GM04504 (cell line): ENCODE measurements around the gene RALY.
"Not testable (repeated sequence)": the region's sequence is repeated elsewhere in the genome, so short reads cannot be mapped to it uniquely, and the experiment has no call there.

Experiments
- DNase-seq: peaks from one replicate; pipeline ENCODE4 v3.0.0-alpha.2; 2012; ENCODE audit warnings: low read depth

The RALY gene

GRCh38 chr20:34015401-34016335 lies 22.0 kb downstream of the RALY start:
- no peak for DNase-seq

GRCh38 chr20:34016736-34017135 lies 23.0 kb downstream of the RALY start:
- DNase-seq: no peak

- peak; percentile 69 for DNase-seq
Measured at GRCh38 chr20:34017610-34018009, 23.9 kb downstream of the RALY start.

DNA sequence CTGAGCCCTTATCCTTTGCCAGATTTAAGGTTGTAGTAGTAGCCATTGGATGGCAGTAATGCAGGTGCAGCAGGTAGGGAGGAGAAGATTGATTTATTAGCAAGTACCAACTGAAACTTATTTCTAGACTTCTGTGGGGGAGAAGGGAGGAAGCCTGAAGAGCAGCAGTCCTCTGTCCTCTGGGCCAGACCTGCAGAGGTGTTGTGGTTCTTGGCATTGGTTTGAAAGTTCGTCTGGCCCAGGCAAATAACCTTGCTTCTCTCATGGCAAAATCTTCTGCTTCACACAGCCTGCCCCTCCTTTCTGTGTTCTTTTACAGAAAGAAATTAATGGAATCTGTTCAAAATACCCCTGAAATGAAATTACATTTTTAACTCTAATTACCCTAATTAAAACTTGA lies 24.5 kb downstream of the RALY start:
- no peak for DNase-seq

- no peak for DNase-seq
Measured at GRCh38 chr20:34022151-34022838, 28.6 kb downstream of the RALY start.

DNA sequence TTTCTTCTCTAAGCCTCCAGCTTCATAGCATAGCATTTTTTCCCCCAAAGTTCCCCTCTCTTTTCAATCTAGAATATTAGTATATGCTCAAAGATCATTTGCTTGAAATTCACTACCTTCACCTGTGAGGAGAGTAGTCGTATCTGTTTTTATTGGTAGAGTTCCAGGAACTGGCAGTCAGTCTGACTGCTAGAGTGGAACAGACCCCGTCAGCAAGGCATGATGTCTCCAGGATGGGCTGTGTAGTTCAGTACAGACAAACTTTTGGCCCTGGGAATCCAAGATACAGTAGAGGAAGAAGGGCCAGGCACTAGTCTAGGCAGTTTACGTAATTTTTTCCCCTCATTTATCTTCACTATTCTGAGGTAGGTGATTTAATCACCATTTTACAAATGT lies 29.1 kb downstream of the RALY start:
- DNase-seq: no peak

GRCh38 chr20:34023937-34024722 lies 30.4 kb downstream of the RALY start:
- DNase-seq: no peak

DNA sequence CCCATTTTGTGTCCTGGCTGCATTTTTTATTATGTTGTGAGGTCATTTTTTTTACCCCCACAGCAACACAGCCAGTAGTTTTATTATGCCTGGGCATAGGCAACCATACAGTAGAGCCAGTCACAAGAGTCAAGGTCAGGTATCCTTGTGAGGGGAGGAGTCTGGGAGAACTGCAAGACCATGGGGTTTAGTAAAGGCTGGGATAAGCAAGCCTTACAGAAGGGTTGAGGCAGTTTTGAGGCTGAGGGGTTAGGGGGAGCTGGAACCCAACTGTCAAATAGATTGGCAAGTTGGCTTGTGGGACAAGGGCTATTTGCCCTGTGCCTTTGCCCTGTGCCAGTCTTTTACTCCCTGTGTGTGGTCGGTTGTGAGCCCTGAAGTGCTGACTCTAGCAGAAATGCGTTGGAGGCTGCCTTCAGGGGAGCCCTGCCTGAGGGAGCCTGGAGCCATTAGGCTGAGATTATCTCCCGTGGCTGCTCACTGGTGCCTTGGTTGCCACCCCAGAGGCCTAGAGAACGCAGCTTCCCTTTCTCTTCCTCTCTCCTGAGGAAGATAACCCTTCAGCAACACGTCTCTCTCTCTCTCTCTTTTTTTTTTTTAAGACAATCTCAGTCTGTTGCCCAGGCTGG lies 31.1 kb downstream of the RALY start:
- DNase-seq: no peak

DNA sequence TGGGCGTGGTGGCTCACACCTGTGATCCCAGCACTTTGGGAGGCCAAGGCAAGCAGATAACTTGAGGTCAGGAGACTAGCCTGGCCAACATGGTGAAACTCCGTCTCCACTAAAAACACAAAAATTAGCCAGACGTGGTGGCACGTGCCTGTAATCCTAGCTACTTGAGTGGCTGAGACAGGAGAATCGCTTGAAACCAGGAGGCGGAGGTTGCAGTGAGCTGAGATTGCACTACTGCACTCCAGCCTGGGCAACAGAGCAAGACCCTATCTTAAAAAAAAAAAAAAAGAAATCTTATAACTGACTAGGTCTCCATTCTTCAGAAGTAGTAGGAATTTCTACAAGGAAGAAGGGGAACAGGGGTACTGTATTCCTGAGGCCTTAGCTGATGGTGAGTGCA lies 34.3 kb downstream of the RALY start:
- DNase-seq: not testable (repeated sequence)

DNA sequence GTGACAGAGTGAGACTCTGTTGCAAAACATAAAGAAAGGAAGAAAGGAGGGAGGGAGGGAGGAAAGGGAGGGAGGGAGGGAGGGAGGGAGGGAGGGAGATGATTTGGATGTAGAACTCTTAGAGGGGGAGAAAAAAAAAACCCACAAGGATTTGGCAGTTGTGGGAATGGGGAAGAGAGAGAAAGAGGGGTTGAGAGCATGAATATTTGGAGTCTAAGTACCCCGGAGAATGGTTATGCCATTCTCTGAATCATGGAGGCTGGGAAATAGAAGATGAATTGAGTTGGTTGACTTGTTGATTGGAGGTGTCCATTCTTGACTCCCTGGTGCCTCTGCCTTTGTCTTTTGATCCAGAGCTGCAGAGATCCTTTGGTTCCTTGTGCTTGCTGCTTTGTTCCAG lies 35.7 kb downstream of the RALY start:
- DNase-seq: no peak

- DNase-seq: no peak
Measured at GRCh38 chr20:34030456-34030855, 36.7 kb downstream of the RALY start.

DNA sequence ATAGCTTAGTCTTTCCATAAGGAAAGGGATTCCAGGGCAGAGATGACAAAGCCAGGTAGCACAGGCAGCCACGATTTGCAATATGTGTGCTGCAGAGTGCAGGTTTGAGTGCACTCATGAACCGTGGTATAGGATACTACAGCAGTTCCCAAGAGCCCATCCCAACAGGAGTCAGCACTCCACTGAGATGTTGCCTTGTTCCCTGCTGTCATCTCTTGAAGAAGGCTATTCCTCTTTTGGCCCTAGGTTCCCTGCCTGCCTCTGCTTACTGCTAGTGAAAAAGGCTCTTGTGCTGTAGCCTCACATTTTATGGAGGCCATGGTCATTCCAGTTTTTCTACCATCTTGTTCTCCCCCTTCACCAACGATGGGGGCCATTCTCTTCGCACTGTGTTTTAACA lies 40.2 kb downstream of the RALY start:
- DNase-seq: no peak

- DNase-seq: no peak
Measured at GRCh38 chr20:34037121-34037520, 43.4 kb downstream of the RALY start.

DNA sequence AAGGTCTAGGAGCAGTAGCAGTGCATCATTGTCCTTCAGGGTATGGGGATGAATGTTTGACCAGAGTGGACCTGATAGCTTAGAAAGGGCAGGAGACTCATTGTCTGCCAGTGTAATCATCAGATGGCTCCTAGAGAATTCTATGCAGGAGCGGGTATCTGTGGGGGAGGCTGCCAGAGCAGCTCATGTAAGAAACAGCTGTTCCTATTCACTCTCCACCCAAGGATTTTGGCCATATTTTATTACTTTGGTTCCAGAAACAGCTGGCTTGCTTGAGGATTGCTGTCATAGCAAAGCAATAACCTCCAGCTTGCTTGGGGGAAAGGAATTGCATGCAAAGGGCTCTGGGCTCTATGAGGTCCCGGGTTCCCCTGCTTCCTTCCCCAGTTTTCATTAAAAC lies 44.1 kb downstream of the RALY start:
- DNase-seq: peak; percentile 30

DNA sequence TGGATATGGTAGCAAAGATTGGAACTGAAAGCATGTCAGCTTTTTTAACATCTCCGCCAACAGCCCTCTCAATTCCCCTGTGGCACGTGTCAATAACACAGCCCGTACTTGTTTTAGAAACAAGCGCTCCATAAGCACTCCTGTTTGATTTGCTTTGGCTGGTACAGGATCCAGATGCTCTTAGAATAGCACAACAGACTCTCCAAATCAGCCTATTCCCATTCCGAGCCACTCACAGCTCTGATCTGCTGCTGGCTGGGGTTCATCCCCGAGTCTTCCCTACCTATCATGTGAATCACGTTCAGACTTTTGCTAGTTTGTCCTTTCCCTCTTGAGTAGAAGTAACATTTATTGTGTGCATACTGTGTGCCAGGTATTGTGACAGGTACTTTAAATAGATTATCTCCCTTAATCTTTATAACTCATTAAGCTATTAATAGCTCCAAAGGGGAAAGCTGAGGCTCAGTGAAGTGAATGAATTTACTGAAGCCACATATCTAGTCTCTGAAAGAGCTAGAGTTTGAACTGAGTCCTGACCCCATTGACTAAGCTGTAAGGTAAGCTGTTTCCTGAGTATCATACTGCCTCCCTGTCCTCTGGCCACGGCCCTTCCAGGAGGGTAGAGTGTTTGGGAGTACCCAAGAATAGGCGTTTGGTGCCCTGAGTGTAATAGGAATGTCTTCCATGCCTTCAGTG lies 46.7 kb downstream of the RALY start:
- DNase-seq: no peak

- DNase-seq: no peak
Measured at GRCh38 chr20:34041226-34041625, 47.5 kb downstream of the RALY start.

DNA sequence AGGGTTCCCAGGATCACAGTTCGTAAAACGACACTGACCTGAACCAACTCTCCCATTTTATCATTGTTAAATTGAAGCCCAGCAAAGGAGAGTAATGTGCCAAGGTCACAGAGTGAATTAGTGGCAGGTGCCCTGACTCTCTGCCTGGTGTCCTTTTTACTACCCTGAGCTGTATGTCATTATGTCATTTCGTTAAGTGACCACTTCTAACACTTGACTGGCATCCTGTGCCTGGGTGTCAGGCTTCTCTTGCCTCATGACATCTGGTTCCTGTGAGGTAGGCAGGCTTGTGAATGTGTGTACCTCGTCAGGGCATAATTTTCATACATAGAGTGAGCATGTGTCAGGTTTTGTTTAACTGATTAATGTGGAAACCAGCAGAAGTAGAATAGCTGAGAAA lies 48.6 kb downstream of the RALY start:
- no peak for DNase-seq

DNA sequence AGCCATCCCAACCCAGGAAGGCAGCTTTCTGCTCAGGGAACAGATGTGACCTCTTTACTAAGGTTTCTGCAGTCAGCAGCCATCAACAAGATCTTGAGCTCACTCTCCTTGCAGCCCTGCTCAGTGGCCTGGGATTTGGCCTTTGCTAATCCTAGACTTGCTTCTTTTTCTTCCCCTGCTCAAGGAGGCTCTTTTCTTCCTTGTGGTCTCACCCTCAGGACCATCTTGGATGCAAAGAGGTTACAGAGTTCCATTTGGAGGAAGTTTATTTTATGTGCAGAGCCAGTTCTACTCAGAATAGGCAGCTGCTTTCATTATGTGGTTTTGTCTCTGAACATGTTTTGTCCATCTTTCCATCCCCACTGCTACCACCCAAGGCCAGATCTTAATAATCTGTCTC lies 49.3 kb downstream of the RALY start:
- no peak for DNase-seq

DNA sequence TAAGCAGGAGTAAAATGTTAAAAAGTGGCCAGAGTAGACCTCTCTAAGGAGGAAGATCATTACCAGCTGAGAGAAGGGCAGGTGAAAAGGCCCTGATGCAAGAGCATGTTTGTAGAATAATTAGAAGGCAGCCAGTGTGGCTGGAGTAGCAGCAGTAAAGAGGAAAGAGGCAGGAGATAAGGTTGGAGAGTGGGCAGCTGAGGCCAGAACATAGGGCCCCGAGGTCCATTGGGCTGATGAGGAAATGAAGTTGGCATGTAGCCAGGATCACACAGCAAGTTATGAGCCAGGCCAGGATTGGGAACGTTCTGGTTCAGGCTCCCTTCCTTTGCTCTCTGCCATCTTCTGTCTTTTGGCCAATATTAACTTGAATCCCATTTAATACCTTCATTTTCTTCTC lies 51.6 kb downstream of the RALY start:
- DNase-seq: no peak

DNA sequence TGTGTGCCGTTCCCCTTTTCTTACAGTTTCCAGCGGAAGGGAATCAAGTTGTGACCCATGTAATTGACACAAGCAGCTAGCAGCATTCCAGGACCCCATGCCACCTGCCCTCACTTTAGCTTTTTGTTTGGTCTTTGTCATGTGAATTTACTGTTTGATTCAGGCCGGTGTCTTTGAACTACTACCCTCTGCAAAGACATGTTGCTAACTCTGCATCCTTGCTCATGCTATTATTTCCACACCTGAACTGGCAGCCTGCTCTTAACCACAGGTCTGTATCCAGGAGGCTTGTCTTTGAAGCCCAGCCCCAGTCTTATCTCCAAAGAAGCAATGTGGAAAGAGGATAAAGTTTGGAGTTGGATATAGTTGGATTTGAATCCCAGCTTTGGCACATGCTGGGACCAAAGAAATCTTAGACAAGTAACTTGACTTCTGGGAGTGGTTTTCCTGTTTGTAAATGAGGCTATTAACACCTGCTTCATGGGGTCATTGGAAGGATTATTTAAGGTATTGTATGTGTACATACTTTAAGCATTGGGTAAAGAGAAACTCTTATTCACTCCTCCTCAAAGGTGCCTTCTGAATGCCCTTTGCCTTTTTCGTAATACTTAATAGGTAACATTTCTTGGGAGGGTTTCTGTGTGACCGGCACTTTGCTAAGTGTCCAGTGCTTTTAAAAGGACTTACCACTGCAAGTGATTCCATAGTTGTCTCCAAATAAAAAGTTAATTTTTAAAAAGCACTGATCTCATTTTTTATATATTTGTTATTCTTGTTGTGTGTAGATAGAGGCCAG lies 52.4 kb downstream of the RALY start:
- DNase-seq: no peak
